Right lung (tissue), 10 donors: ENCODE results near the gene RFX3. TPM values are rescaled to one million over a fixed set of nuclear protein-coding genes. Genes with fewer than 3 reads are reported as not detected.

Experiments used
- DNase-seq, 2 donors: peaks; one replicate each; pipeline ENCODE4 v3.0.0-alpha.2; 2013
- long read RNA-seq, 8 donors: transcript quantifications; one replicate each; lab custom pipeline, GENCODE V29; 2026
- polyA plus RNA-seq, 5 donors: library from polyadenylated mRNA; unstranded; fragments of 120-200 nt; gene quantifications; one replicate each; pipeline versions ENCODE4 v1.2.1 to v1.2.3, GENCODE V29; 2013; ENCODE audit warnings: inconsistent platforms in 1 of 5, low replicate concordance in 1 of 5; ENCODE audit not compliant: insufficient read length in 5 of 5, insufficient read depth in 1 of 5

The RFX3 gene
- polyA plus RNA-seq, result 10 to 100 TPM; 10.7 to 21.3 (median 19.6) TPM
- long read RNA-seq, donor 1, result 0 reads
- long read RNA-seq, donor 2, result 0 reads
- long read RNA-seq, donor 3, result 0 reads
- long read RNA-seq, donor 4, full-length matches to known transcripts, result 1 of 1 reads
- long read RNA-seq, donor 4, partial matches to known transcripts, result 0 of 1 reads
- long read RNA-seq, donor 4, other reads (novel, unspliced or antisense), result 0 of 1 reads
- long read RNA-seq, donor 5, partial matches to known transcripts, result 0 of 1 reads
- long read RNA-seq, donor 5, other reads (novel, unspliced or antisense), result 0 of 1 reads
- long read RNA-seq, donor 6, full-length matches to known transcripts, result 1 of 1 reads
- long read RNA-seq, donor 6, partial matches to known transcripts, result 0 of 1 reads
- long read RNA-seq, donor 6, other reads (novel, unspliced or antisense), result 0 of 1 reads
- long read RNA-seq, donor 7, result 0 reads
- long read RNA-seq, donor 8, result 0 reads

DNA sequence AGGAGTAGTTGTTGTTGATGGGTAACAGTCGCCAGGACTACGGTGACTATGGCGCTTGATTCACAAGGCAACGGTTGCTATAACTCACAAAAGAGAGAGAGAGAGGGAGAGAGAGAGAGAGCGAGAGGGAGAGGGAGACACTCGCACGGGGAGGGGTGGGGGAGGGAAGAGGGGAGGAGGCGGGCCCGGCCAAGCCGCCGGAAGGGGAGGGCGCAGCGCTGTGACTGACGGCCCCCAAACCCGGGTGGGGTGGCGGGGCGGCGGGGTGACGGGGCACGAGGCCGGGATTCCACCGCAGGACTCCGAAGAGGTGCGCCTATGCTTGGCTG is at the start of gene RFX3:
Gene RFX3 (minus strand): TSS at position 166 of the 329 bp plus-strand sequence. CDS start 130,413 bp downstream, outside the sequence.
- peak; percentile 94 to 95 for DNase-seq

DNA sequence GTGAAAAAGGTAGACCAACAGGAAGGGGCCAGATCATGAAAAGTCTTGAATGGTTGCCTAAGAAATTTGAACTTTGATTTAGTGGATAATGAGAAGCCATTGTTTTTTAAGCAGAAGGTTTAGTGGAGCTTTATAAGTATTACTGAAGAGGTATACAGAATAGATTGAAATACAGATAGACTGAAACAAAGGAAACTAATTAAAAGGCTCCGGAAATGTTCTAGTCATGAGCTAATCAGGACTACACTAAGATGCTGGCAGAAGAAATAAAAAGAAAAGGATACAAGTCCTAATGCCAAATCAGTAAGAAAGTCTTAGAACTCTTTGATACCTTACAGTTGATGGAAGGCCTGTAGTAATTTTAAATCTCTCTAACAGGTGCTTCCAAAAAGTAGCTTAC is 45.7 kb upstream of the RFX3 start:
- DNase-seq, result no peak

DNA sequence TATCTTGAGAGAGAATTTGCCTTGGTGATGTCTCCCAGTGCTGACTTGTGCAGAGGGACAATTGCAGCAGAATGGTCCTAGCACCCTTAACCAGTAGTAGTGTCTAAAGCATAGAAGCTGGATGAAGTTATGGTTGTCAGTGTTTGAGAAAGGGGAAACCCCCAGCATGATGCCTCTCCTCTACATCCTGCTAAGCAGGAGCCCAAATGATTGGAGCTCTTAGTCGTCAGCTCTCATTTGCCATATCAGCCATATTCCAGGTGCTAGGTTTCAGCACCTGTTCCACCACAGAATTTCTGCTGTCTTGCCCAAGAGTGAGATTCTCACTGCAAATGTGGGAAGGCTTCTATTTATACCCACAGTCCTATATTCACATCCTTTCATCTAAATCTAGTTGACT is 43.7 kb upstream of the RFX3 start:
- no peak for DNase-seq

DNA sequence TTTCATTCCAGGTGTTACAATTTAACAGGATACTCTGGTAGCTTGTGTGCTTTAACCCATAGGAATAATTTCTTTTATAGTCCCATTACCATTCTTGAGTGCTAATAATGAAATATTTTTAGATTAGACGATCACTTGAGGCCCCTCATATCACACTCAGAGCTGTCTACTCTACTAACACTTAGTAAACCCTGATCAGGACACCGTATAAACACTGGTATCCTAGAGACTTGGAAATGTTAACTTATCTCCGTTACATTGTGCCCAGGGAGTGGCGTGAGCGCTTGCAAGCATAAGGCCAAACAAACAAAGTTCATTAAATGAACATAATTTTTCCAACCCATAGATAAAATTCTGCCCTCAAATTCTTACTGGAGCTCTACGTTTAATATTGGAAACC is 42.2 kb upstream of the RFX3 start:
- no peak for DNase-seq

DNA sequence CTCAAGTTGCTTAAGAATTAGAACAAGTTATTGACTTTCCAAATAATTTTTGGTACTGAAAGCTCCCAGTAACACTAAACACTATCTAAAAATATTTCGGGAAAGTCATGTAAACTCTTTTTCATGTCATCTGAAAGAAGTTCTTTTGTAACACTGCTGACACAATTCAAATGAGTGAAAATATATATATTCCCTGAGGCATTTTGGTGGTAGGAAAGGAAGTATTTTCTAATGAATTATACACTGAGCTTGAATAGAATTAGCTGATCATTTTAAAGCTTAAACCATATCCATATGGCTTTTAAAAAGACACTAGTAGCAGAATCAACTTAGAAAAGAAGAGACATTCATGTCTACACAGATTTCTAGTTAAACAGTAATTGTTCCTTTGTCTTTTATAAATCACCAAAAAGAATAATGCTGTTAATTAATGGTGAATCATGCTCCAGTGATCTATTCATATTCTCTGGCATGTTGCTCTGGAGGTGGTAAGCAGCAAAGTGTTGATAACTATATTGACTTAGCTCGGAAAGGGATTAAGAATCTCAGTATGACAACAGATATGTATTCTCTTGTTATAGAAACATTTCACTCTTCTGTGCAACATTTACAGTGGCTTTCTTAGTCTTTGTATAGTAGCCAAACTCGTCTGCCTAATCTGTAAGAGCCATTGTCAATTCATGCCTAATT is 27.4 kb upstream of the RFX3 start:
- DNase-seq, result no peak

DNA sequence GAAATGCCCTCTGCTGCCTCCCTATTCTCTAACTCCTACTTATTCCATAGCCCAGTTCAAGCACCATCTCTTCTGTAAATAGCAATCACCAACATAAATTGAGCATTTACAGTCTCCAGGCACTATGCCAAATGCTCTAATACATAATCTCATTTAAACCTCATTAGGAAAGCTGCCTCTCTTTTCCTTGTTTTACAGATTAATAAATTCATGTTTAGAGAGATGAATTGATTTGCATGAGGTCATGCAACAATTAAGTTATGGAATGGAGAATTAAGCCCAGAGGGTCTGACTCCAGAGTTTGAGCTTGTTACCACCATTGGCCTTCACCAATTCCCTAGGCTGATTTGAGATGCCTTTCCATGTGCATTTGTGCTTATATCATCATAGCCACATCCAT is 23.4 kb upstream of the RFX3 start:
- no peak for DNase-seq

DNA sequence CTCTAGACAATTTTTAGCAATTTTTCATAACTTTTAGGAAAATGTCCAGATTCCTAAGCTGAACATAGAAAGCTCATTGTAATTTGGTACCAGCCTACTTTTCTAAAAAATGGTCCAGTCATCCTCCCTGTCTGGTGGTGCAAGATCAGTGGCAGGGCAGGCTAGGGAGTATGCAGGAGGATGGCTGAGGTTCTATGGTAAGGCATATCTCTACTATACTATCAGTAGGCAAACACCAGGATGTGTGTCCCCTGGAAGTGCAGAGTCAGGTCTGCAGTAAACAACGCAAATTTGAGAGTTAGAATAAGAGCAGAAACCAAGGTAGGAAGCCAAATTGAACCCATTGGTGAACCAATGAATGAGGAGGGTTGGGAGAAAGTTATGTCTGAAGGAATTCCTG is 22.8 kb upstream of the RFX3 start:
- no peak for DNase-seq

DNA sequence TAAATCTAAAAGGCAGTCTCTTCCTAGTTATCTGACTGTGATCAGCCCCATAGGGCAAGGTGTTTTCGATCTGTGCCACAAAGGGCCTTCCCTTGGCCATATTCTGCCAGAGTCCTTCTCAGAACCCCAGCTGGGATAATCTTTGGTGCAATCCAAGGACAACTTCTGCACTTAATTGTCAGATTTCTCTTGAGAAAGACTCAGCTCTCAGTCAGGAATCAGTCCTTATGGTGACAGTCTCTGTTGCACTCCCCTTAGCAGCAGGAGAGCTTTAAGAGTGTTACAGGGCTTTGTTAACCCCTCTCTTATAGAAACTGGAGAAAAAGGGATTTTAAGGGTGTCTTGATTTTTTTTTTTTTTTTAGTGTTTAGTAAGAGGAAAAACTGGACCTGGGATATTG is 15.4 kb upstream of the RFX3 start:
- DNase-seq, result no peak

DNA sequence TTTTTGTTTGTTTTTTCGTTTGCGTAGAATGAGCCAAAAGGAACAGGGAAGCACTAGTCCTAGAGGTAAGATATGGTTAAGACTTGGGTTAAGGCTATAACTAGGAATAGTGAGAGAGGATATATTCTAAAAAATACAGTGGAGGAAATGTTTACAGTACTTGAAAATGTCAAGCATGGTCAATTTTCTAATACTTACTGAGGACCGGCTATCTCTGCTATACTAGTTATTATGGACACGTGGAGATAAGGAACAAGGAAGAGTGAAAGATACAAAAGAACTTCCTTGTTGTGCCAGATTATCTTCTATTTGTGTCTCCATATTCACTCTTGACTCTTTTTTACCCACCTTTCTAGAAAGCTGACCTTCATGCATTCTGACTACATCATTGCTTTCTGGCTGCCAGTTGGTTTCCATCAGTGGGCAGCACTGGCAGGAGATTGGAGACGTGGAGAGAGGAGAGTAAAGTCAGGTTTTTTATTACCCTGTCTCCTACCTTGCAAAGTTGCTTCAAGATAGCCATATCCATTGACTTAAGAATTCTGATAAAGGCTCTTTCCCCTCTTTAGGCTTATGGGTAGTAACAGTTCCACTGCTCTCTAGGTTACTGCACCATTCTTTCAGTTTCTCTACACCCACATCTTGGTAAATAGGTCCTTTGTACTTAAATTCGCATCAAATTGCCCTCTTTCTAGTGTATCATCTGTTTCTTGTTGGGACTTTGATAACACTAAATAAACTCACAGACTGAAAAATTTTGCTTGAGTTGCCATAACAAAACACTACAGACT is 9.0 kb upstream of the RFX3 start:
- no peak for DNase-seq

DNA sequence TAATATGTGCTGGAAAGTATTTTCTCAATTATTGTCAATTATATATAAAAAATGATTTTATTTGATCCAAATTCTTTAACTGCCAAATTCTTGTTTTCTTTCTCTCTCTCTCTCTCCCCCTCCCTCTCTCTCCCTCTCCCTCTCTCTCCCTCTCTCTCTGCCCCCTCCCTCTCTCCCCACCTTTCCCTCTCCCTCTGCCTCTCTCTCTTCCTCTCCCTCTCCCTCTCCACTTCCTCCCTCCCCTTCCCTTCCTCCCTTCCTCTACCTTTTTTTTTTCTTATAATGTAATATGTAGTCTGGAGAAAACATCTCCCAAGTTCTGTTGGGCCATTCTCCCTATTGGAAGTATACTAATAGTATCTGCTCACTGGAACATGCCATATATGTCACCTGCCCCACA is 6.4 kb upstream of the RFX3 start:
- no peak for DNase-seq

DNA sequence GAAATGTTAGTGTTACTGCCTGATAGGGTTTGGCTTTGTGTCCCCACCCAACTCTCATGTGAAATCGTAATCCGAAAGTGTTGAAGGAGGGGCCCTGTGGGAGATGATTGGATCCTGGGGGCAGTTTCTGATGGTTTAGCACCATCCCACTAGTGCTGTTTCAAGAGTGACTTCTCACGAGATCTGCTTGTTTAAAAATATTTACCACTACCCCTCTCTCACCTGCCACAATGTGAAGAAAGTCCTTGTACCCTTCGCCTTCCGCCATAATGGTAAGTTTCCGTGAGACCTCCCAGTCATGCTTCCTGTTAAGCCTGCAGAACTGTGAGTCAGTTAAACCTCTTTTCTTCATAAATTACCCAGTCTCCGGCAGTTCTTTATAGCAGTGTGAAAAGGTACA is 2.6 kb upstream of the RFX3 start:
- no peak for DNase-seq

DNA sequence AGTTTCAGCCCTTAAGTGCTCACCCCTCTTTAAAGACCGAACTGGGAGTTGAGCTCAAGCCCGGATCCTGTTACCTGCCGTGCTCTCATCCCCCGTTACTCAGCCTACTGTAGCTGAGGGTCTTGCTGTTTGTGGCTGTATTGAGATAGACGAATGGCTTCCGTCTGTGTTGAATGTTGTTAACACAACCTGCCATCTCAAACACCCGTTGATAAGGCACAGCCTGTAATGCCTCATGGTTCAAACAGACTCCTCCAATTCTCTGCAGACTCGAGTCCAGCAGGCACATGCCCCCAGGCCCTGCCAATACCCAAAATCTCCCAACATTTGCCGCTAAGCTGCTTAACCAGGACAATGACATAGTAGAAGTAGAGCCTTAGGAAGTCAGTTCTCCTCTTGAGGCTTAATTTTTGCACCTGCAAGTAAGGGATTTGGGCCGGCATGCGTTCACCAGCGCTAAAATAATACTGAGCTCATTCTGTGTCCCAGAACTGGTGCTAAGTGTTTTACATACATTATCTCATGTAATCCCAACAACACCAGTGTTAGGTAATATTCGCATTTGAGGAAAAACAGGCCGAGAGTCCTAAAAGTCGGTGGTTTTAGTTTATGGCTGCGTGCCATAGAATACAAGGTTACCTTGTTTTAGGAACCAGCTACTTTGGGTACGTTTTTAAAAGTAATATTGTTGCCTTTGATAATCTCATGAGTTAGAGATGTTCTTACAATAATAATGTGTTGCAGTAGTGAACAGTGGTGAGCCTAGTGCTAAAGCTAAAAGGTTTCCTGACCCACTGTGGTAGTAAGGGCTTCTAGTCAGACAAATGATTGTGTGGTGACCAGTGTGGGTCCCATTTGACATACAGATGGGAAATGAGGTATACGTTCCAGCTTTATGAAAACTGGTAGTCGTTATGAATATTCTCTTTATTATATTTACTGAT is 1.5 kb upstream of the RFX3 start:
- no peak for DNase-seq

DNA sequence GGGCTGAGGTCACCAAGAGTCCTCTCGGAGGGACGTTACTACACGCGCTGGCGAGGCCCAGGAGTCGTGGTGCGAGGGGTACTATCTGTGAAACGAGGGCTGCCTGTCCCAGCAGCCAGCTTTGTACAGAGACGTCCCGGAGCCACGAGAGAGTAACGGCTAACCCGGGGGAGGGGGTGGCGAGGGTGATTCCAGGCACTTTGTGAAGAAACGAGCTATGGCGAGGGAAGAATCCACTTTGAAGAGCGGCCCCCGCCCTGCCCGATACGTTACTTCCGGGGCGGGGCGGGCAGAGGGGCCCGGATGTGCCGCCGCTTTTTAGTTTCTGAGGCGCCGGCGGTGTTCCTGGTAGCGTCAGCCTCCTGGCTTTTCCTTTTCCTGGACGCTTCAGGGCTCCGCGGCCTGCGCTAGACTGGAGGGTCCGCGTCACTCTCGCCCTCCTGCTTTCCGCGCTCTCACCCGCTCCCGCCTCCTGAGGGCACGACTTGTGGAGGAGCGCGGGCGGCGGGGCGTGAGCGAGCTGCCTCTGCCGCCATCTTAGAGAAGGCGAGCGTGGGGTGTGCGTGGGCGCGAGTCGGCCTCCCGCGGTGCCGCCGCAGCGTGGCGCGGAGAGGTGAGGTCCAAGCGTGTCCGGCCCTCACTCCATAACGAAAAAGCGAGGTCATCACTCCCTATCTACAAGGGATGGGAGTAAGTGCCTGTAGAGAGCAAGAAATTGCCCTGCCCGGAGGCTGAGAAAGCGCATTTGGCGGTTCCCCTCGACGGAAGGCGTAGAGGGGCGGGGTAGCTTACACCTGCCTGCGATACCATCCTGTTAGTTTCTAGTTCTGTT is 580 bp upstream of the RFX3 start:
- DNase-seq, result peak; percentile 90 to 92

DNA sequence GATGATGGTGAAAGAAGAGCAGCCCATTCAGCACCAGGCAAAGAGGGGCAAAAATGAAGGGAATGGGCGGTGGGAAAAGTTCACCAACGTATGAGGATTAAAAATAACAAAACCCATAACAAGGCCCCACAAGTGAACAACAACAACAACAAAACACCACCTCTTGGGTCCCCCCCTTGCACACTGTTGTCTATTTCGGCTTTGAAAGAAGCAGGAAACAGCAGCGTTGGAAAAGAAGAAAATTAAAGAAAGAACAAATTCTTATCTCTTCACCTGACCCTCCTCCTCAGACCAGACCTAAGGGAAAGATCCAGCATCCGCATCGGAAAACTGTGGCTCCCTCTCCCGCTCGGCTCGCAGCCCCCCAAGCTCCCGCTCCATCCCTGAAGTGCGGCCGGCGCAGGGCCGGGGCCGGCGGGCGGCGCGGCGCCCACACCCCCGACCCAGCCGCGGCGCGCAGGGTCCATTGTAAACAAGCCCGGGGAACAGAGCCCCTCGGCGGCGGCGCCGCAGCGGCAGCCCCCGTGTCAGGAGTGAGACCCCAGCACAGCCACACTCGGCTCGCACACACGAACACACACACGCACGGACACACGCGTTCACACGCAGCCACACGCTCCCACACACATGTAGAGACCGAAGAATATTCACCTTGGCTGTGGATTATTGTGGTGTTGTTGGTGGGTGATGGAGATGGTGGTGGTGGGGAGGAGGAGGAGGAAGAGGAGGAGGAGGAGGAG is 535 bp downstream of the RFX3 start:
- DNase-seq, result peak in 1 of 2 donors; percentile 17

DNA sequence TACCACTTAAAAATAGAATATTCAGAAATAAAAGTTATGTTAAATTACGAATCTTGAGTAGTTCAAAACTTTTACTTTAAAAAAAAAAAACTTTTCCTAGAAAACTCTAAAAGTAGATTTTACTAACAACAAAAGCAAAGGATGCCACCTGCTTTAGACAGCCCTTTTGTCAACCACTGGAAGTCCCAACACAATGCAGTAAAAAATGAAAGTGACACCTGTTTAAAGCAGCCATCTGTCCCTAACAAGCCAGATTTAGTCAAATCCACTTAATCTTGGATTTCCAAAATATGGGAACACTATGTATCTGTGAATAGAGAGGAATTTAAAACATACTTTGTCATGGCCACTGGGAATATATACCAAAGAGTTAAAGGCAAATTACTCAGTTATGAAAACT is 3.8 kb downstream of the RFX3 start:
- no peak for DNase-seq

DNA sequence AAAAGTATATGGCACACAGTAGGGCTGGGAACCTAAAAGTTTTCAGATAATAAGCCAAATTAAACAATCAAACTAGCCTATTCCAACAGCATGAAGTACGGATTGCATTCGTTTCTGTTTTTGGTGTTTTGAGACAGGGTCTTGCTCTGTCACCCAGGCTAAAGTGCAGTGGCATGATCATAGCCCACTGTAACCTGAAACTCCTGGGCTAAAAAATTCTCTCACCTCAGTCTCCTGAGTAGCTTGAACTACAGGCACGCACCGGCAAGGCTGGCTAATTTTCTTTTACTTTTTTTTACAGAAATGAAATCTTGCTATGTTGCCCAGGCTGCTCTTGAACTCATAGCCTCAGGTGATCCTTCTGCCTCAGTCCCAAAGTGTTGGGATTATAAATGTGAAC is 5.2 kb downstream of the RFX3 start:
- DNase-seq, result no peak

DNA sequence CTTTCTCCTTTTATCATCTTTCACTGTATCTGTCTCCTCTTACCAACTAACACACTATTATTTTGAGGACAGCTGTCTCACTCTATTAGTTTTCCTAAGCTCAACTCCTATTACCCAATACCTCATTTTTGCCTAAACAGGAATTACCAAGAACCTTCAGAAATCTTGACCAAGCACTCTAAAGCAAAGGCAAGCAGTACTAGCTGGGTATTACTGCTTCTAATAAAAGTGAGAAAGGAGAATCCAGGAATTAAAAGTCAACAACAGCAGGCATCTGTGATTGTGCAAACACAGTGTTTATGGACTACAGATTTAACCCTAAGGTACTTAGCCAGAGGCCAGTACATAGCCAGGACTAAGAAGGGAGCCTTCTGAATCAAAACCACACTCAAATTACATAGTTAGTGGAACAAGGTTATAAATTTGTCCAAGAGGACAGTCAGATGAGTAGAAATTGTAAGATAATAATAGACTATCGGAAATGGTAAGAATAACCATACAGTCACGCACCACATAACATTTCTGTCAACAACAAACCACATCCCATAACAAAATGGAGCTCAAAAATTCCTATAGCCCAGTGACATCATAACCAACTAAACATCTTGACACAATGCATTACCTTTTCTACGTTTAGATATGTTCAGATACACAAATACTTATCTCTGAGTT is 8.3 kb downstream of the RFX3 start:
- no peak for DNase-seq

DNA sequence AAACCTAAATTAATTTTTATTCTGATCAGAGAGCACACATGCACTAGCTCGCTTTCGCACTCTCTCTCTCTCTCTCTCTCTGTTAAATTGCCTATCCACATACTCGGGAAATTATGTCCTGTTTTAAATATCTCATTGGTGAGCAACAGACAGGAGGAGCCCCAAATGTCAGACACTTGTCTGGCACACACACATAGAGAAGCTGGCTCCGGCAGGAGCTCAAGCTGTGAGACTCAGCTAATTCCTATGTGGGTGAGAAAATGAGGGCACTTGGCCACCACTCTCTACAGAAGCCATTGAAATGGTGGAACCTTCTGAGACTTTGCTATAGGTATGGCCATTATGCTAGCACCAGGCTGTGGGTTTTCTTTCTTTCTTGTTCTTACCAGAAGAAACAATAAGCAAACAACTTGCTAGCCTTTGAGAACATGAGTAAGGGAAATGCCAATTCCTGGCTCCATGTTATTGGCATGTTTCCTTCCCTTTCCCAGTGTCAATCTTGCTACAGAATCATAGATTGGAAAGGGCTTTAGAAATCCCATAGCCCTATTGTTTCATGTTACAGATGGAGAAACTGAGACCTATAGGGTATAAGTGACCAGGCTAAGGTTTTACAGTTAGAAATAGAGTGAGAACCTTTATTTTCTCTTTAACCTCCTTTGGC is 9.0 kb downstream of the RFX3 start:
- no peak for DNase-seq

DNA sequence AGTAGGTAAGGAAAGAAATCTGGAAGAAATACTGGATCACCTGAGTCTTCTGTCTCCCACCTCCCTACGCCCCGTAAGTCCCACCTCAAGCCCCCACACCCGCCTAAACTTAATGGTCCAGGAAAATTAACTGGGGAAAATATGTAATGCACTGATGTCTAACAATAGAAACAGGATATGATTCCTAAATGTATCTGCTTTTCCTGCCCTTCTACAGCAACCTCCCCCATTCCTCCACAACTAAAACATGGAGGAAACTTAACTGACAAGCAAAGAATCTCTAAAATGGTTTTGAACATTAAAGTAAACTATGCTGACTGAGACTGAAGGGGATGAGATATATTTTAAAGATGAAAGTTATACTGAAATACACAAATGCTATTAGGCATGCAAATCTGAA is 10.4 kb downstream of the RFX3 start:
- no peak for DNase-seq
